WTC11 (cell line): ENCODE data around the gene KIRREL3. TPM values are rescaled to one million over a fixed set of nuclear protein-coding genes. Genes with fewer than 3 reads are reported as not detected.

Experiments used
- ATAC-seq: fragments of 200-7000 bp; cut with Tn5 transposase; 2 replicates; pipeline ENCODE4 v1.10.0; 2021; ENCODE audit warnings: mild to moderate bottlenecking, moderate library complexity
- CTCF ChIA-PET: fragments of 300-600 bp; sonication (Branson Sonifier 250); formaldehyde crosslinking; loops from one replicate; lab custom pipeline; 2021; ENCODE audit warnings: antibody characterized with exemption; lab: Charles Lee
- POLR2A ChIA-PET: fragments of 350-600 bp; sonication (Branson Sonifier 250); formaldehyde crosslinking; loops from one replicate; lab custom pipeline; 2021; ENCODE audit warnings: antibody characterized with exemption; lab: Charles Lee
- DNase-seq: peaks from one replicate; pipeline ENCODE4 v3.0.0; 2021; ENCODE audit warnings: low spot score
- H3K27ac Mint-ChIP-seq: 2 replicates; pipeline ENCODE4 v1.8.0; 2021; ENCODE audit warnings: mixed read lengths
- H3K27me3 Mint-ChIP-seq: 2 replicates; pipeline ENCODE4 v1.8.0; 2021; ENCODE audit warnings: low read depth, mild to moderate bottlenecking, moderate library complexity, mixed read lengths
- H3K36me3 Mint-ChIP-seq: 2 replicates; pipeline ENCODE4 v1.8.0; 2021; ENCODE audit warnings: mixed read lengths
- H3K4me1 Mint-ChIP-seq: 2 replicates; pipeline ENCODE4 v1.8.0; 2022; ENCODE audit warnings: mixed read lengths
- H3K4me3 Mint-ChIP-seq: 2 replicates; pipeline ENCODE4 v1.8.0; 2021; ENCODE audit warnings: mild to moderate bottlenecking, moderate library complexity, mixed read lengths
- H3K9me3 Mint-ChIP-seq: 2 replicates; pipeline ENCODE4 v1.8.0; 2021; ENCODE audit warnings: mixed read lengths
- ARID4B ChIP-seq: sonication (generic); formaldehyde crosslinking; IDR thresholded peaks from 2 replicates; pipeline ENCODE4 v1.8.0; 2023; ENCODE audit warnings: missing genetic modification reagents, mild to moderate bottlenecking, borderline replicate concordance
- ATF6 ChIP-seq: sonication (generic); formaldehyde crosslinking; IDR thresholded peaks from 2 replicates; pipeline ENCODE4 v1.8.1; 2023; ENCODE audit warnings: mild to moderate bottlenecking, missing genetic modification reagents
- CTCF ChIP-seq: fragments of 200-600 bp; IDR thresholded peaks from 2 replicates; pipeline ENCODE4 v1.8.0; 2022; ENCODE audit warnings: antibody characterized with exemption
- ETV6 ChIP-seq: sonication (generic); formaldehyde crosslinking; IDR thresholded peaks from 2 replicates; pipeline ENCODE4 v1.8.1; 2022; ENCODE audit warnings: mild to moderate bottlenecking, missing genetic modification reagents
- FOXJ3 ChIP-seq: sonication (generic); formaldehyde crosslinking; IDR thresholded peaks from 2 replicates; pipeline ENCODE4 v1.9.0; 2021; ENCODE audit warnings: missing genetic modification reagents, mild to moderate bottlenecking, borderline replicate concordance
- FOXP1 ChIP-seq: sonication (generic); formaldehyde crosslinking; IDR thresholded peaks from 2 replicates; pipeline ENCODE4 v1.8.0; 2022; ENCODE audit warnings: missing genetic modification reagents, mild to moderate bottlenecking, moderate library complexity, borderline replicate concordance
- HMGA2 ChIP-seq: fragments of 250-450 bp; sonication (Bioruptor Pico); IDR thresholded peaks from 2 replicates; pipeline ENCODE4 v1.4.0; 2021; ENCODE audit warnings: mild to moderate bottlenecking, moderate library complexity
- MYBL2 ChIP-seq: sonication (generic); formaldehyde crosslinking; IDR thresholded peaks from 2 replicates; pipeline ENCODE4 v1.8.1; 2023; ENCODE audit warnings: mild to moderate bottlenecking, moderate library complexity, missing genetic modification reagents
- NFYB ChIP-seq: sonication (generic); formaldehyde crosslinking; conservative IDR thresholded peaks from 2 replicates; pipeline ENCODE4 v1.8.0; 2022; ENCODE audit warnings: low read depth, missing genetic modification reagents
- PRDM15 ChIP-seq: sonication (generic); formaldehyde crosslinking; IDR thresholded peaks from 2 replicates; pipeline ENCODE4 v1.8.0; 2022; ENCODE audit warnings: missing genetic modification reagents
- SMAD3 ChIP-seq: sonication (generic); formaldehyde crosslinking; IDR thresholded peaks from 2 replicates; pipeline ENCODE4 v1.8.0; 2022; ENCODE audit warnings: missing genetic modification reagents, mild to moderate bottlenecking, borderline replicate concordance
- TEAD1 ChIP-seq: sonication (generic); formaldehyde crosslinking; IDR thresholded peaks from 2 replicates; pipeline ENCODE4 v1.8.0; 2022; ENCODE audit warnings: mild to moderate bottlenecking, missing genetic modification reagents
- USF2 ChIP-seq: sonication (generic); formaldehyde crosslinking; IDR thresholded peaks from 2 replicates; pipeline ENCODE4 v1.8.1; 2023; ENCODE audit warnings: mild to moderate bottlenecking, missing genetic modification reagents, moderate library complexity
- ZNF121 ChIP-seq: sonication (generic); formaldehyde crosslinking; IDR thresholded peaks from 2 replicates; pipeline ENCODE4 v1.8.0; 2023; ENCODE audit warnings: missing genetic modification reagents
- ZNF281 ChIP-seq: sonication (generic); formaldehyde crosslinking; IDR thresholded peaks from 2 replicates; pipeline ENCODE4 v1.8.0; 2023; ENCODE audit warnings: mild to moderate bottlenecking, missing genetic modification reagents
- ZNF512 ChIP-seq: sonication (generic); formaldehyde crosslinking; IDR thresholded peaks from 2 replicates; pipeline ENCODE4 v1.8.1; 2022; ENCODE audit warnings: missing genetic modification reagents, borderline replicate concordance
- total RNA-seq: library from RNA; stranded (reverse); gene quantifications from 3 replicates; pipeline ENCODE4 v1.2.3, GENCODE V29; 2021

The KIRREL3 gene
- total RNA-seq, 1 experiment from 2014 or later = 0.59 TPM

GRCh38 chr11:127013550-127013949 is 13.0 kb upstream of the KIRREL3 start:
- no peak overlapping the region for H3K27ac Mint-ChIP-seq
- peaks cover 22% of the 10 kb centered on the region for H3K4me1 Mint-ChIP-seq
- H3K27me3 Mint-ChIP-seq = no peaks in the 10 kb centered on the region
- H3K4me3 Mint-ChIP-seq = no peak overlapping the region
- no peak for TF ChIP-seq NFYB
- no peak for TF ChIP-seq ARID4B (CRISPR knock-in tag)
- TF ChIP-seq SMAD3 = no peak
- no peak for TF ChIP-seq ATF6 (CRISPR knock-in tag)
- no peak for TF ChIP-seq MYBL2 (CRISPR knock-in tag)
- TF ChIP-seq USF2 (CRISPR knock-in tag) = no peak
- TF ChIP-seq FOXJ3 = no peak
- CTCF ChIA-PET = interaction anchor here (1.1 kb wide), 1 partner anchor 572 kb away, joined by 3 read pairs; no protein-coding TSS in a partner anchor
- DNase-seq = no peak
- ATAC-seq = no peak
- POLR2A ChIA-PET = no interaction called here
- H3K36me3 Mint-ChIP-seq = no peaks in the 10 kb centered on the region
- no peaks in the 10 kb centered on the region for H3K9me3 Mint-ChIP-seq

- no peak for ATAC-seq
- no peak overlapping the region for H3K27ac Mint-ChIP-seq
- peaks cover 18% of the 10 kb centered on the region for H3K27me3 Mint-ChIP-seq
- CTCF ChIA-PET = no interaction called here
- H3K36me3 Mint-ChIP-seq = no peaks in the 10 kb centered on the region
- POLR2A ChIA-PET = no interaction called here
- peaks cover 34% of the 10 kb centered on the region for H3K4me1 Mint-ChIP-seq
- DNase-seq = no peak
- no peaks in the 10 kb centered on the region for H3K9me3 Mint-ChIP-seq
- H3K4me3 Mint-ChIP-seq = no peak overlapping the region
- TF ChIP-seq MYBL2 (CRISPR knock-in tag) = no peak
- TF ChIP-seq ZNF512 (CRISPR knock-in tag) = no peak
- no peak for TF ChIP-seq PRDM15 (CRISPR knock-in tag)
- TF ChIP-seq CTCF = no peak
- no peak for TF ChIP-seq TEAD1 (CRISPR knock-in tag)
- TF ChIP-seq ZNF281 (CRISPR knock-in tag) = no peak
- TF ChIP-seq ETV6 = no peak
- TF ChIP-seq FOXP1 (CRISPR knock-in tag) = no peak
- TF ChIP-seq HMGA2 (CRISPR knock-in tag) = no peak
- TF ChIP-seq ZNF121 (CRISPR knock-in tag) = no peak
These were observed 5.7 kb upstream of the KIRREL3 start for GRCh38 chr11:127006311-127006710.
